PC-9 (cell line): ENCODE data around the gene PTPN1. TPM values are rescaled to one million over a fixed set of nuclear protein-coding genes. Genes with fewer than 3 reads are reported as not detected.

ENCODE experiments used
- BruUV-seq: library from RNA; stranded (reverse); fragments of 400-500 nt; replicated peaks from 2 replicates; lab custom pipeline; 2021; lab: Mats Ljungman, UMichigan
- CTCF ChIA-PET: fragments of 300-600 bp; sonication (Branson Sonifier 250); formaldehyde crosslinking; loops from one replicate; lab custom pipeline; 2022; ENCODE audit warnings: antibody characterized with exemption; lab: Charles Lee
- POLR2A ChIA-PET: fragments of 300-600 bp; sonication (Branson Sonifier 250); formaldehyde crosslinking; loops from one replicate; lab custom pipeline; 2022; ENCODE audit warnings: antibody characterized with exemption; ENCODE audit not compliant: unreplicated experiment; lab: Charles Lee
- DNase-seq, 2 experiments: peaks; one replicate each; pipeline versions ENCODE4 v3.0.0 to v3.0.0-alpha.2; 2015 to 2022; ENCODE audit warnings: mixed read lengths in 1 of 2
- H2AFZ ChIP-seq: fragments of 200-600 bp; sonication (generic); 2 replicates; pipeline ENCODE4 v1.8.1; 2017; ENCODE audit warnings: antibody characterized with exemption
- H3F3A ChIP-seq: fragments of 200-600 bp; sonication (generic); 2 replicates; pipeline ENCODE4 v1.8.1; 2017; ENCODE audit warnings: antibody characterized with exemption, mild to moderate bottlenecking, low read depth; ENCODE audit not compliant: insufficient read depth
- H3K27ac ChIP-seq: fragments of 200-600 bp; sonication (generic); 2 replicates; pipeline ENCODE4 v1.6.1; 2016; ENCODE audit warnings: mixed run types
- H3K27me3 ChIP-seq: fragments of 200-600 bp; sonication (generic); 2 replicates; pipeline ENCODE4 v1.6.1; 2016; ENCODE audit warnings: low read depth, mixed run types; ENCODE audit not compliant: insufficient read depth
- H3K36me3 ChIP-seq: fragments of 200-600 bp; sonication (generic); 2 replicates; pipeline ENCODE4 v1.6.1; 2016; ENCODE audit warnings: low read depth, mixed run types
- H3K4me1 ChIP-seq: fragments of 200-600 bp; sonication (generic); replicated peaks from 2 replicates; pipeline ENCODE4 v1.6.1; 2016; ENCODE audit warnings: mixed run types; ENCODE audit not compliant: insufficient read depth
- H3K4me2 ChIP-seq: fragments of 200-600 bp; sonication (generic); 2 replicates; pipeline ENCODE4 v1.6.1; 2017; ENCODE audit warnings: mixed run types
- H3K4me3 ChIP-seq: fragments of 200-600 bp; sonication (generic); 2 replicates; pipeline ENCODE4 v1.6.1; 2016; ENCODE audit warnings: mixed run types
- H3K79me2 ChIP-seq: fragments of 200-600 bp; sonication (generic); 2 replicates; pipeline ENCODE4 v1.6.1; 2017; ENCODE audit warnings: low read depth, mixed run types
- H3K9me2 ChIP-seq: fragments of 200-600 bp; sonication (generic); 2 replicates; pipeline ENCODE4 v1.8.1; 2017; ENCODE audit warnings: mild to moderate bottlenecking; ENCODE audit not compliant: insufficient read depth
- H3K9me3 ChIP-seq: fragments of 200-600 bp; sonication (generic); 2 replicates; pipeline ENCODE4 v1.8.1; 2016; ENCODE audit warnings: low read depth; ENCODE audit not compliant: insufficient read depth
- H4K20me1 ChIP-seq: fragments of 200-600 bp; sonication (generic); 2 replicates; pipeline ENCODE4 v1.8.1; 2017; ENCODE audit not compliant: insufficient read depth
- CTCF ChIP-seq: fragments of 200-600 bp; sonication (generic); conservative IDR thresholded peaks from 2 replicates; pipeline ENCODE4 v1.6.1; 2017; ENCODE audit warnings: mixed run types, antibody characterized with exemption, mild to moderate bottlenecking, moderate library complexity
- EZH2 ChIP-seq: fragments of 200-600 bp; sonication (generic); IDR thresholded peaks from 2 replicates; pipeline ENCODE4 v1.8.0; 2017; ENCODE audit warnings: antibody characterized with exemption, low read depth
- intact Hi-C: fragments of 100-400 bp; cut with micrococcal nuclease; formaldehyde crosslinking; loops from one replicate; pipeline ENCODE4 v1.10.0; 2022; ENCODE audit not compliant: unreplicated experiment
- total RNA-seq: library from RNA; stranded (reverse); gene quantifications from 2 replicates; pipeline ENCODE4 v1.2.3, GENCODE V29; 2021

PTPN1 gene
- total RNA-seq, 1 experiment from 2014 or later, result 59.8 TPM

GRCh38 chr20:50589548-50590347 lies 79.6 kb downstream of the PTPN1 start:
- CTCF ChIA-PET, result interaction anchor here (1.1 kb wide), 1 partner anchor 198 kb away, joined by 3 read pairs; no protein-coding TSS in a partner anchor
- BruUV-seq, result no TSS peak

GRCh38 chr20:50590348-50590664 lies 80.1 kb downstream of the PTPN1 start:
- Histone ChIP-seq H3K27me3 (no peaks in the 10 kb centered on the region), H4K20me1 (no peaks in the 10 kb centered on the region), H3F3A (peaks cover 3% of the 10 kb centered on the region; the same call in 1 of the 2 replicates), H3K4me2 (no peak overlapping the region), H3K9me3 (no peaks in the 10 kb centered on the region), H2AFZ (no peak overlapping the region), H3K79me2 (no peaks in the 10 kb centered on the region), H3K36me3 (peaks cover 7% of the 10 kb centered on the region; the same call in 1 of the 2 replicates), H3K9me2 (no peaks in the 10 kb centered on the region), H3K27ac (no peak overlapping the region), H3K4me1 (no peaks in the 10 kb centered on the region), H3K4me3 (no peak overlapping the region)
- ChIA-PET POLR2A (no interaction called here), CTCF (interaction anchor here (1.1 kb wide), 1 partner anchor 198 kb away, joined by 3 read pairs; no protein-coding TSS in a partner anchor)
- TF ChIP-seq CTCF (no peak), EZH2 (no peak)
- intact Hi-C loops, result no loop called here
- no TSS peak for BruUV-seq
- no peak for DNase-seq

More at GRCh38 chr20:50589548-50590347, 79.6 kb downstream of the PTPN1 start:
- H3K4me2 ChIP-seq, result no peak overlapping the region
- peaks cover 3% of the 10 kb centered on the region; the same call in 1 of the 2 replicates for H3F3A ChIP-seq
- intact Hi-C loops, result loop anchor here (2.0 to 5.0 kb wide), 2 partner anchors 153 to 199 kb away; no protein-coding TSS in a partner anchor
- H3K36me3 ChIP-seq, result peaks cover 7% of the 10 kb centered on the region; the same call in 1 of the 2 replicates
- no peaks in the 10 kb centered on the region for H3K27me3 ChIP-seq
- no peaks in the 10 kb centered on the region for H4K20me1 ChIP-seq
- H3K27ac ChIP-seq, result no peak overlapping the region
- DNase-seq, result no peak
- no peaks in the 10 kb centered on the region for H3K9me2 ChIP-seq
- no peaks in the 10 kb centered on the region for H3K4me1 ChIP-seq
- TF ChIP-seq CTCF, result no peak
- no peaks in the 10 kb centered on the region for H3K79me2 ChIP-seq
- POLR2A ChIA-PET, result no interaction called here
- H2AFZ ChIP-seq, result no peak overlapping the region
- no peak overlapping the region for H3K4me3 ChIP-seq
- no peaks in the 10 kb centered on the region for H3K9me3 ChIP-seq

- Histone ChIP-seq H4K20me1 (no peaks in the 10 kb centered on the region), H3K4me3 (no peak overlapping the region), H3F3A (peaks cover 3% of the 10 kb centered on the region; the same call in 1 of the 2 replicates), H3K4me2 (no peak overlapping the region), H3K36me3 (no peaks in the 10 kb centered on the region; the same call in 1 of the 2 replicates), H3K9me3 (no peaks in the 10 kb centered on the region), H3K9me2 (no peaks in the 10 kb centered on the region), H3K27ac (no peak overlapping the region), H3K27me3 (no peaks in the 10 kb centered on the region), H2AFZ (no peak overlapping the region), H3K79me2 (no peaks in the 10 kb centered on the region), H3K4me1 (no peaks in the 10 kb centered on the region)
- no peak for DNase-seq
- TF ChIP-seq EZH2 (no peak), CTCF (no peak)
- no TSS peak for BruUV-seq
- POLR2A ChIA-PET, result no interaction called here
- CTCF ChIA-PET, result no interaction called here
- intact Hi-C loops, result no loop called here
These were observed 81.2 kb downstream of the PTPN1 start for GRCh38 chr20:50591233-50591852.
